GM18517 (cell line): ENCODE measurements around the gene PHEX.

ENCODE experiments used
- ATAC-seq: cut with Tn5 transposase; IDR thresholded peaks from one replicate; pipeline ENCODE4 v1.9.1; 2021; ENCODE audit warnings: mild to moderate bottlenecking, moderate library complexity; ENCODE audit not compliant: unreplicated experiment

PHEX gene

DNA sequence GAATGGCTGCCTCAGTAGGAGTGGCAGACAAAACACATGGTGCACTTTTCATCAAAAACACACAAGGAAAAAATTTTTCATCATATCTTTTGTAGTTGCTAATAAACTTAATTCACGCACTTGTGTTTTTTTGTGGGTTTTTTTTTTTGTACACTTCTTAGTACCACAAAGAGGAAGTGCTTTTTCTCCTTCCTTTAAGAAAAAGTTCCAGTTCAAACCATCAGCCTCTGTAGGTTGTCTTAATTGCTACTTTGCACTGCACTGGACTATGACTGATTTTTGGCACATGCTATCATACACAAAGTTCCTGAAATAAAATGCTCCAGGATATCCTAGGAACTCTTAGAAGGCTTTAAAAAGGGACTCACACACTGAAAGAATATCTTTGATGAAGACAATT, at the start of gene PHEX:
TSS of gene PHEX (plus strand) at position 242 of the 400 bp plus-strand sequence. CDS start 681 bp downstream, outside the sequence.
- ATAC-seq: no peak

GRCh38 chrX:21985332-21985777, 46.8 kb upstream of the PHEX start:
- peak; percentile 95 for ATAC-seq

DNA sequence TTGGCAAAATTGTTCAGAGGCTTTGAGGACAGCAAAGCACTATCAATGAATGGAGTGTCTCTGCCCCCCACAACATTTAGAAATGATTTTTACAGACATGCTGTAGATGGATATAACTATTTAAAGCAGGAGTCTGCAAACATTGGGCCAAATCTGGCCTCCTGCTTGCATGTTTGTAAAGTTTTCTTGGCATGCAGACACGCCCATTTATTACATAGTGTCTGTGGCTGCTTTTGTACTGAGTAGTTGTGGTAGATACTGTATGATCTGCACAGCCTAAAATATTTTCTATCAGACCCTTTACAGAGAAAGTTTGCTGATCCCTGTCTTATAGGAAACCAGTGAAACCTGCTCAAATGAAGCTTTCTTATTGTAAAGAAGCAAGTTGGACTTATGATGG, 45.5 kb upstream of the PHEX start:
- no peak for ATAC-seq

- ATAC-seq: no peak
These were observed 42.7 kb upstream of the PHEX start for GRCh38 chrX:21989384-21989783.

DNA sequence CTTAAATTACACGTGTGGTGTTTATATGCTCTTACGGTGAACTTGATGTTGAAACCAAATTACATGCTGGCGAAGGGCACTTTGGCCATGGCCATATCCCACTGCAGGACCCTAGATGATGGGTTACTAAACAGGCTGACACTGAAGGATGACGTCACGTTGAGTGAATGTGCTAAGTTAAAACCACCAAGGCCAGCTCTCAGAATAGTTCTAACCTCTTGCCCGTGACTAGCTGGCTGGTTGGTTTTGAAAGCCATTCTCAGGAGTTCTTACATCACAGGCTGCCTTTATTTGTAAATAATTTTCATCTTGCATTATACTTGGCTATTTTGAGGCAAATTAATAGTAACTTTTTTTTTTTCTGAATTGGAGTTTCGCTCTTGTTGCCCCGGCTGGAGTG, 41.3 kb upstream of the PHEX start:
- no peak for ATAC-seq

GRCh38 chrX:21991504-21991903, 40.6 kb upstream of the PHEX start:
- ATAC-seq: no peak

DNA sequence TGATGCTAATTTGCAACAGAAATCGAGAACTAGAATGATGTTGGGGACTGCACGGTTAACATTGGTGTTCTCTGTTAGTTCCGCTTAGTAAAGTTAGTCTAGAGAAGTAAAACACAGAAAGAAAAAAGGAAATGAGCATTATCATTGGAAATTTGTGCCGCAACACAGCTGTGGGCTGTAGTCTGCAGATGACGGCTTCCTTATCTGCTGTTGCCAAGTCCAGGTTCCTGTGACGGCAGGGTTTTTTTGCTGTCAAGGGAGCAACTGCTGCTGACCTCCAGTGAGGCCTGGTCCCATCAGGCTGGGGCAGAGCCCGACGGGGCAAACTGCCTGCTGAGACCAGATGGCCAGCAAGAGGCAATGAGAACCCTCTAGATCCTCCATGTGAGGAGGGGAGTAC, 38.9 kb upstream of the PHEX start:
- ATAC-seq: no peak

GRCh38 chrX:21996872-21997455, 35.2 kb upstream of the PHEX start:
- ATAC-seq: no peak

DNA sequence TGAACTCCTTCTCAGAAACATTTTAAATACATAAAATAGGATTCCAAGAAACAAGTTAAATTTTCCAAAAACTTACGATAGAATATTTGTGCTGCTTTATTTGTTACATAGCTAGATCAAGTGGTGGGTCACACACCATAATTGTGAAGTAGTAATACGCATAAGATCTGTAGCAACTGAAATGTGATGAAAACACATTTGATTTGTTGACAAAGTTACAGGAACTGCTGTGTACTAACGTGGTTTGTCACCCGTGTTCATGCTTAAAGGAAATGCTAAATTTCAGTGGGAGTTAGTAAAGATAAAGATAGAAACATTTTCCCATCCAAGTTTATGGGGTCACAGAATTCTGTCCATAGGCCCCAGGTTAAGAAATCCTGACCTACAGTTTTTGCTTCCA, 34.1 kb upstream of the PHEX start:
- no peak for ATAC-seq

GRCh38 chrX:22004866-22005265, 27.3 kb upstream of the PHEX start:
- ATAC-seq: no peak

DNA sequence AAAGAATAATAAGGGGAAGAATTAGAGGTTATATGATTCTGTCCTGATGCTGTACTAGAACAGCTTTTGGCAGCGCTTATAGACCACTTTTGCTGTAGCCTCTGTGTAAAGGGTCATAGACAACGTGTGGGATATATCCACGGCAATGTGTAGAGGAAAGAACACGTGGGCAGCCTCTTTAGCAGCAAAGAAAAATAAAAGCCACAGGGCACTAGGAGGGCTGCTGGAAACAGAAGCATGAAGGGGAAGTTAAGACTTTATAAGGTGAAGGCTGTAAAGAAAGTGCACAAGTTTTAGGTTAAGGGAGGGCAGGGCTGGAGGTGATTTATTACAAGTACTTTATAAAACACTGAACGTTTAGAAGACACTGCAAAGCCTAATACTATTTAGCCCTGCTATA, 20.1 kb upstream of the PHEX start:
- no peak for ATAC-seq

- ATAC-seq: no peak
These were observed 19.2 kb upstream of the PHEX start for GRCh38 chrX:22012931-22013330.

- ATAC-seq: no peak
These were observed 16.9 kb upstream of the PHEX start for GRCh38 chrX:22015139-22015750.

GRCh38 chrX:22021751-22022324, 10.3 kb upstream of the PHEX start:
- no peak for ATAC-seq

- ATAC-seq: no peak
These were observed 7.5 kb upstream of the PHEX start for GRCh38 chrX:22024577-22024976.

- no peak for ATAC-seq
These were observed 6.4 kb upstream of the PHEX start for GRCh38 chrX:22025751-22026150.

GRCh38 chrX:22026731-22027130, 5.4 kb upstream of the PHEX start:
- ATAC-seq: no peak

- ATAC-seq: no peak
These were observed 381 bp downstream of the PHEX start for GRCh38 chrX:22032506-22032905.

GRCh38 chrX:22033818-22034217, 1.7 kb downstream of the PHEX start:
- ATAC-seq: no peak

DNA sequence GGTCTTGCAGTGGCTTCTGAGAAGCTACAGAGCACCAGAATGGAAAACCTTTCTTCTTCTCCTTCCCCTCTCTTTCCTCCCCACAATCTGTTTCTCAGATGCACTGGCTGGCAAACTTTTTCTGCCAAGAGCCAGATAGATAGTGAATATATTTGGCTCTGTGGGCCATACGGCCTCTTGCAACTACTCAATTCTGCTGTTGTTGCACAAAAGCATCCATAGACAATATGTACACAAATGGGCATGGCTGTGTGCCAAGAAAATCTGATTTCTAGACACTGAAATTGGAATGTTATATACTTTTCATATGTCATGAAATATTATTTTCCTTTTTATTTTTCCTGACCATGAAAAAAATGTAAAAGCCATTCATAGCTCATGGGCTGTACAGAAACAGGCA, 3.1 kb downstream of the PHEX start:
- ATAC-seq: no peak

- no peak for ATAC-seq
These were observed 5.1 kb downstream of the PHEX start for GRCh38 chrX:22037225-22037624.

GRCh38 chrX:22037911-22038537, 5.9 kb downstream of the PHEX start:
- ATAC-seq: no peak
